ENCODE data around the gene NGB. TPM values are rescaled to one million over a fixed set of nuclear protein-coding genes. Genes with fewer than 3 reads are reported as not detected.
"Not testable (repeated sequence)": the region's sequence is repeated elsewhere in the genome, so short reads cannot be mapped to it uniquely, and the experiment has no call there.

The NGB gene
- total and polyA plus RNA-seq, 4 experiments from 2014 or later, result not detected

- POLR2A ChIA-PET (ENCODE audit: partially characterized antibody); H3K36me3 ChIP-seq (ENCODE audit: insufficient read depth, low read length); H3K4me3 ChIP-seq (ENCODE audit: low read length in 2 of 2); intact Hi-C loops (cut with micrococcal nuclease); DNase-seq; H3K27me3 ChIP-seq (ENCODE audit: insufficient read depth, low read length); H3K27me3 Mint-ChIP-seq; H3K4me1 ChIP-seq (ENCODE audit: insufficient read depth, low read length); H3K4me3 Mint-ChIP-seq; H3K4me1 Mint-ChIP-seq; H3K27ac Mint-ChIP-seq; CTCF ChIA-PET (ENCODE audit: partially characterized antibody); H3K9me3 Mint-ChIP-seq; H3K27ac ChIP-seq (ENCODE audit: low read depth, low read length); H3K9me3 ChIP-seq (ENCODE audit: control insufficient read depth in 1 of 2, low read length in 2 of 2): not testable (repeated sequence)
- H3K36me3 Mint-ChIP-seq, result peaks cover 32 to 41% of the 10 kb centered on the region in 2 donors
Measured at GRCh38 chr14:77280921-77281320, 9.9 kb upstream of the NGB start.

- Mint-ChIP-seq H3K27me3 (no peaks in the 10 kb centered on the region), H3K9me3 (peaks cover 0 to 1% (median 0%) of the 10 kb centered on the region in 8 donors), H3K4me3 (no peak overlapping the region), H3K36me3 (peaks cover 21 to 30% of the 10 kb centered on the region in 2 donors), H3K4me1 (no peaks in the 10 kb centered on the region), H3K27ac (no peak overlapping the region)
- no peaks in the 10 kb centered on the region for H3K4me1 ChIP-seq (ENCODE audit: insufficient read depth, low read length)
- ChIA-PET POLR2A (ENCODE audit: partially characterized antibody) (no interaction called here), CTCF (ENCODE audit: partially characterized antibody) (no interaction called here)
- H3K36me3 ChIP-seq (ENCODE audit: insufficient read depth, low read length), result no peaks in the 10 kb centered on the region
- no peak overlapping the region for H3K27ac ChIP-seq (ENCODE audit: low read depth, low read length)
- no peak for DNase-seq
- no peaks in the 10 kb centered on the region for H3K9me3 ChIP-seq (ENCODE audit: control insufficient read depth in 1 of 2, low read length in 2 of 2)
- H3K4me3 ChIP-seq (ENCODE audit: low read length in 2 of 2), result no peak overlapping the region
- intact Hi-C loops (cut with micrococcal nuclease), result no loop called here
- no peaks in the 10 kb centered on the region for H3K27me3 ChIP-seq (ENCODE audit: insufficient read depth, low read length)
Measured at GRCh38 chr14:77279719-77280118, 8.7 kb upstream of the NGB start.

GRCh38 chr14:77278461-77279230 is 7.6 kb upstream of the NGB start:
- intact Hi-C loops (cut with micrococcal nuclease), result no loop called here
- ChIA-PET CTCF (ENCODE audit: partially characterized antibody) (interaction anchor here (1.0 kb wide), 1 partner anchor 38 kb away, joined by 3 read pairs; no protein-coding TSS in a partner anchor), POLR2A (ENCODE audit: partially characterized antibody) (no interaction called here)
- Histone ChIP-seq H3K4me3 (ENCODE audit: low read length in 2 of 2) (no peak overlapping the region), H3K27me3 (ENCODE audit: insufficient read depth, low read length) (no peaks in the 10 kb centered on the region), H3K36me3 (ENCODE audit: insufficient read depth, low read length) (no peaks in the 10 kb centered on the region), H3K27ac (ENCODE audit: low read depth, low read length) (no peak overlapping the region), H3K9me3 (ENCODE audit: control insufficient read depth in 1 of 2, low read length in 2 of 2) (no peaks in the 10 kb centered on the region), H3K4me1 (ENCODE audit: insufficient read depth, low read length) (no peaks in the 10 kb centered on the region)
- DNase-seq, result no peak
- Mint-ChIP-seq H3K27me3 (peaks cover 0 to 2% of the 10 kb centered on the region in 2 donors), H3K4me3 (no peak overlapping the region), H3K9me3 (peaks cover 0 to 1% (median 0%) of the 10 kb centered on the region in 8 donors), H3K4me1 (no peaks in the 10 kb centered on the region), H3K36me3 (peaks cover 11 to 21% of the 10 kb centered on the region in 2 donors), H3K27ac (no peak overlapping the region)

GRCh38 chr14:77276959-77277358 is 6.0 kb upstream of the NGB start:
- H3K27ac ChIP-seq (ENCODE audit: low read depth, low read length), result no peak overlapping the region
- no peaks in the 10 kb centered on the region for H3K9me3 ChIP-seq (ENCODE audit: control insufficient read depth in 1 of 2, low read length in 2 of 2)
- intact Hi-C loops (cut with micrococcal nuclease), result no loop called here
- no peak overlapping the region for H3K4me3 ChIP-seq (ENCODE audit: low read length in 2 of 2)
- ChIA-PET CTCF (ENCODE audit: partially characterized antibody) (no interaction called here), POLR2A (ENCODE audit: partially characterized antibody) (no interaction called here)
- Mint-ChIP-seq H3K36me3 (peaks cover 7 to 9% of the 10 kb centered on the region in 2 donors), H3K9me3 (peaks cover 0 to 1% (median 0%) of the 10 kb centered on the region in 8 donors), H3K27ac (no peak overlapping the region), H3K4me3 (no peak overlapping the region), H3K4me1 (no peaks in the 10 kb centered on the region), H3K27me3 (peaks cover 7 to 9% of the 10 kb centered on the region in 2 donors)
- no peaks in the 10 kb centered on the region for H3K4me1 ChIP-seq (ENCODE audit: insufficient read depth, low read length)
- DNase-seq, result no peak
- no peaks in the 10 kb centered on the region for H3K27me3 ChIP-seq (ENCODE audit: insufficient read depth, low read length)
- no peaks in the 10 kb centered on the region for H3K36me3 ChIP-seq (ENCODE audit: insufficient read depth, low read length)

GRCh38 chr14:77276295-77276935 is 5.4 kb upstream of the NGB start:
- no peak overlapping the region for H3K27ac ChIP-seq (ENCODE audit: low read depth, low read length)
- H3K27me3 ChIP-seq (ENCODE audit: insufficient read depth, low read length), result no peaks in the 10 kb centered on the region
- peaks cover 10 to 11% of the 10 kb centered on the region in 2 donors for H3K27me3 Mint-ChIP-seq
- no peak overlapping the region for H3K4me3 Mint-ChIP-seq
- no peaks in the 10 kb centered on the region for H3K9me3 ChIP-seq (ENCODE audit: control insufficient read depth in 1 of 2, low read length in 2 of 2)
- H3K4me1 Mint-ChIP-seq, result peaks cover 0 to under 1% (median 0%) of the 10 kb centered on the region in 4 donors
- H3K9me3 Mint-ChIP-seq, result peaks cover 0 to 1% (median 0%) of the 10 kb centered on the region in 8 donors
- H3K27ac Mint-ChIP-seq, result no peak overlapping the region
- H3K36me3 Mint-ChIP-seq, result peaks cover 7 to 9% of the 10 kb centered on the region in 2 donors
- H3K4me1 ChIP-seq (ENCODE audit: insufficient read depth, low read length), result no peaks in the 10 kb centered on the region
- DNase-seq, result no peak
- no peak overlapping the region for H3K4me3 ChIP-seq (ENCODE audit: low read length in 2 of 2)
- no peaks in the 10 kb centered on the region for H3K36me3 ChIP-seq (ENCODE audit: insufficient read depth, low read length)
- intact Hi-C loops (cut with micrococcal nuclease), result no loop called here
- ChIA-PET CTCF (ENCODE audit: partially characterized antibody) (no interaction called here), POLR2A (ENCODE audit: partially characterized antibody) (no interaction called here)

- H3K9me3 ChIP-seq (ENCODE audit: control insufficient read depth in 1 of 2, low read length in 2 of 2), result no peaks in the 10 kb centered on the region
- H3K36me3 Mint-ChIP-seq, result peaks cover 5 to 9% of the 10 kb centered on the region in 2 donors
- CTCF ChIA-PET (ENCODE audit: partially characterized antibody), result no interaction called here
- peaks cover 0 to 1% (median 0%) of the 10 kb centered on the region in 8 donors for H3K9me3 Mint-ChIP-seq
- H3K4me3 Mint-ChIP-seq, result no peak overlapping the region
- POLR2A ChIA-PET (ENCODE audit: partially characterized antibody), result no interaction called here
- H3K27me3 Mint-ChIP-seq, result peaks cover 13 to 14% of the 10 kb centered on the region in 2 donors
- intact Hi-C loops (cut with micrococcal nuclease), result no loop called here
- no peaks in the 10 kb centered on the region for H3K36me3 ChIP-seq (ENCODE audit: insufficient read depth, low read length)
- no peaks in the 10 kb centered on the region for H3K27me3 ChIP-seq (ENCODE audit: insufficient read depth, low read length)
- H3K4me1 Mint-ChIP-seq, result peaks cover 0 to 3% (median 0%) of the 10 kb centered on the region in 4 donors
- H3K27ac ChIP-seq (ENCODE audit: low read depth, low read length), result no peak overlapping the region
- H3K27ac Mint-ChIP-seq, result peak overlapping the region in 1 of 7 donors; percentile 18
- no peak overlapping the region for H3K4me3 ChIP-seq (ENCODE audit: low read length in 2 of 2)
- no peak for DNase-seq
- H3K4me1 ChIP-seq (ENCODE audit: insufficient read depth, low read length), result no peaks in the 10 kb centered on the region
Measured at GRCh38 chr14:77275601-77276017, 4.6 kb upstream of the NGB start.

- ChIA-PET POLR2A (ENCODE audit: partially characterized antibody) (no interaction called here), CTCF (ENCODE audit: partially characterized antibody) (interaction anchor here (1.3 kb wide), 1 partner anchor 41 kb away, joined by 4 read pairs; no protein-coding TSS in a partner anchor)
- Histone ChIP-seq H3K27ac (ENCODE audit: low read depth, low read length) (no peak overlapping the region), H3K9me3 (ENCODE audit: control insufficient read depth in 1 of 2, low read length in 2 of 2) (no peaks in the 10 kb centered on the region), H3K36me3 (ENCODE audit: insufficient read depth, low read length) (no peaks in the 10 kb centered on the region), H3K4me1 (ENCODE audit: insufficient read depth, low read length) (no peaks in the 10 kb centered on the region), H3K4me3 (ENCODE audit: low read length in 2 of 2) (no peak overlapping the region), H3K27me3 (ENCODE audit: insufficient read depth, low read length) (no peaks in the 10 kb centered on the region)
- peaks cover 4 to 6% of the 10 kb centered on the region in 2 donors for H3K36me3 Mint-ChIP-seq
- no peak overlapping the region for H3K4me3 Mint-ChIP-seq
- no peak for DNase-seq
- intact Hi-C loops (cut with micrococcal nuclease), result no loop called here
- H3K9me3 Mint-ChIP-seq, result peaks cover 0 to 1% (median 0%) of the 10 kb centered on the region in 8 donors
- no peak overlapping the region for H3K27ac Mint-ChIP-seq
- peaks cover 0 to 3% (median 0%) of the 10 kb centered on the region in 4 donors for H3K4me1 Mint-ChIP-seq
- peaks cover 15 to 16% of the 10 kb centered on the region in 2 donors for H3K27me3 Mint-ChIP-seq
Measured at GRCh38 chr14:77275041-77275580, 4.1 kb upstream of the NGB start.

Data from CD4-positive, alpha-beta memory T cell (primary cell).